Esophagus muscularis mucosa (tissue), 4 donors: ENCODE data around the gene ARHGAP6. TPM values are rescaled to one million over a fixed set of nuclear protein-coding genes. Genes with fewer than 3 reads are reported as not detected.
"Not testable (repeated sequence)": the region's sequence is repeated elsewhere in the genome, so short reads cannot be mapped to it uniquely, and the experiment has no call there.

Source experiments
- DNase-seq: peaks from one replicate; pipeline ENCODE4 v3.0.0-alpha.2; 2017; ENCODE audit errors: extremely low spot score
- H3K27ac ChIP-seq, 4 donors: fragments of 200-600 bp; sonication (generic); replicated peaks in 1 of 4; 1 replicate in 3 of 4; 2 replicates in 1 of 4; pipeline ENCODE4 v1.5.1; 2016 to 2019; ENCODE audit warnings: mild to moderate bottlenecking in 1 of 4
- H3K27me3 ChIP-seq, 4 donors: fragments of 200-600 bp; sonication (generic); one replicate each; pipeline versions ENCODE4 v1.5.1 to v1.6.0; 2016 to 2019
- H3K36me3 ChIP-seq, 4 donors: fragments of 200-600 bp; sonication (generic); one replicate each; pipeline ENCODE4 v1.5.1; 2016 to 2019
- H3K4me1 ChIP-seq, 4 donors: fragments of 200-600 bp; sonication (generic); one replicate each; pipeline ENCODE4 v1.5.1; 2016 to 2019
- H3K4me3 ChIP-seq, 4 donors: fragments of 200-600 bp; sonication (generic); 1 replicate in 2 of 4; 2 replicates in 2 of 4; pipeline ENCODE4 v1.5.1; 2016 to 2019; ENCODE audit warnings: mild to moderate bottlenecking in 4 of 4, moderate library complexity in 1 of 4
- H3K9me3 ChIP-seq, 4 donors: fragments of 200-600 bp; sonication (generic); 1 replicate in 3 of 4; 2 replicates in 1 of 4; pipeline ENCODE4 v1.5.1; 2016 to 2019
- EP300 ChIP-seq: sonication (generic); formaldehyde crosslinking; IDR thresholded peaks from one replicate; pipeline ENCODE4 v1.6.1; 2017; ENCODE audit warnings: antibody characterized with exemption
- POLR2A ChIP-seq: fragments of 450-650 bp; IDR thresholded peaks from one replicate; pipeline ENCODE4 v1.6.1; 2017; ENCODE audit warnings: antibody characterized with exemption, moderate library complexity, mild to moderate bottlenecking, low read depth
- POLR2AphosphoS5 ChIP-seq, 2 donors: sonication (generic); formaldehyde crosslinking; IDR thresholded peaks; one replicate each; pipeline ENCODE4 v1.6.1; 2017; ENCODE audit warnings: antibody characterized with exemption in 2 of 2
- WGBS: methylation state at CpG from one replicate; pipeline ENCODE4 v1.1.5; 2018; 5-methylcytosine and 5-hydroxymethylcytosine counted together
- intact Hi-C: fragments of 100-400 bp; cut with DNase I; formaldehyde crosslinking; loops from one replicate; pipeline ENCODE4 v1.15.1; 2023
- total RNA-seq, 4 donors: library from RNA; depleted of rRNA; stranded (reverse); fragments of >200 nt; gene quantifications; one replicate each; pipeline versions ENCODE4 v1.1.0 to v1.2.1, GENCODE V29; 2016
- TF ChIP-seq, protein P1 (sequence below), 3 experiments: fragments of 200-600 bp in 2 of 3; fragments of 450-650 bp in 1 of 3; sonication (generic) in 2 of 3; IDR thresholded peaks; one replicate each; pipeline ENCODE4 v1.5.1; 2017 to 2019; ENCODE audit warnings: antibody characterized with exemption in 3 of 3, mild to moderate bottlenecking in 2 of 3, moderate library complexity in 1 of 3

Gene ARHGAP6
- total RNA-seq, 4 donors from 2014 or later = 25.2 to 44.8 (median 30.6) TPM

DNA sequence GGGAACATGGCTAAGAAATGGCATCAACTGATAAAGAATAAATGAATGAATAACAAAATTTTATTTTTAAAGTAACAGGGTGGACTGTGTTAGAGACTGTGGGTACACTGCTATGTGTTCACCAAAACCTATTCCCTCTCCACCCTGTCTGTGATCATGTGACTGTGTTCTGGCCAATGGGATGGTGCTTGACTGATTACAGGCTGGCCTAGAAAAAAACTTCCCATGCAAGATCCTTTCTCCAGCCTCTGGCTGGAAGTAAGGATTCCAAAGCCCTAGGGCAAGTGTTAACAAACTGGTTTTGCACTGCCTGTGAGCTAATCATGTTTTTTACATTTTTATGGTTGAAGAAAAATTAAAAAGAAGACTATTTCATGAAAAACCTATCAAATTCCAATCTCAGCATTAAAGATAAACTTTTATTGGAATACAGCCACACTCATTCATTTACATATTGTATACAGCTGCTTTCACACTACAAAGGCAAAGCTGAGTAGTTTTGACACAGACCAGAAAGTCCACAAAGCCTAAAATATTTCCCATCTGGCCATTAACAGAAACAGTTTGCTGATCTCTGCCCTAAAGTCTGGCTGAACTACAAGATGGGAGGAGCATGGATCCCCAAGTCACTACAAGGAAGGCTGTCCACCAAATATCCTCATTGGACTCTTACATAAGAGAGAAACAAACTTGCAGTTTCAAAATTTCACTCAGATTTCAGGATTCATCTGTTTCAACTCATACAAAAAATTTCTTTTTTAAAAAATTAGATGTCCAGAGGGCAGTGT is 133.2 kb downstream of the ARHGAP6 start:
- Histone ChIP-seq H3K27ac (peak overlapping the region in 1 of 4 donors; percentile 10), H3K27me3 (no peaks in the 10 kb centered on the region), H3K4me1 (peaks cover 0 to 13% (median 7%) of the 10 kb centered on the region in 4 donors), H3K4me3 (no peak overlapping the region), H3K36me3 (no peaks in the 10 kb centered on the region), H3K9me3 (no peaks in the 10 kb centered on the region)
- no peak for TF ChIP-seq EP300
- intact Hi-C loops = loop anchor here (2.0 kb wide), 2 partner anchors 192 to 238 kb away; no protein-coding TSS in a partner anchor
- no peak for DNase-seq

DNA sequence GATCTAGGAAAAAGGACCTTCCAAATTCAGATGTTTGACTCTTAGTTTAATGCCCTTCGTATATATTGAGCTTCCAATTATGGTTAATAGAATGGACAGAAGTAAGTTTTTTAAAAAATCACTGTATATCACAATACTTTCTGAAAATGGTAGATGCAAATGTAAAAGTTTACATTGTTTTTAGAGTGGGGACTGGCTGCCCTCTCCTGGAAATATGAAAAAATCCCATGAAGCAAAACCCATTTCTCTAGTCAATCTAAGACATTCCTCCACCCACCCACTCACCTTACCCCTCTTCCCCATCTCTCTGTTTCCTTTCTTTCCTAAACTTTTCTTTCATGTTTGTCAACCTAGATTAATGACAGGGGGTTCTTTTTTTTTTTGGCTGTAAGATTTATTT is 134.5 kb downstream of the ARHGAP6 start:
- Histone ChIP-seq H3K4me1 (peaks cover 0 to 6% (median 5%) of the 10 kb centered on the region in 4 donors), H3K27ac (no peak overlapping the region), H3K27me3 (no peaks in the 10 kb centered on the region), H3K9me3 (no peaks in the 10 kb centered on the region), H3K4me3 (no peak overlapping the region), H3K36me3 (no peaks in the 10 kb centered on the region)
- TF ChIP-seq, protein P1, sequence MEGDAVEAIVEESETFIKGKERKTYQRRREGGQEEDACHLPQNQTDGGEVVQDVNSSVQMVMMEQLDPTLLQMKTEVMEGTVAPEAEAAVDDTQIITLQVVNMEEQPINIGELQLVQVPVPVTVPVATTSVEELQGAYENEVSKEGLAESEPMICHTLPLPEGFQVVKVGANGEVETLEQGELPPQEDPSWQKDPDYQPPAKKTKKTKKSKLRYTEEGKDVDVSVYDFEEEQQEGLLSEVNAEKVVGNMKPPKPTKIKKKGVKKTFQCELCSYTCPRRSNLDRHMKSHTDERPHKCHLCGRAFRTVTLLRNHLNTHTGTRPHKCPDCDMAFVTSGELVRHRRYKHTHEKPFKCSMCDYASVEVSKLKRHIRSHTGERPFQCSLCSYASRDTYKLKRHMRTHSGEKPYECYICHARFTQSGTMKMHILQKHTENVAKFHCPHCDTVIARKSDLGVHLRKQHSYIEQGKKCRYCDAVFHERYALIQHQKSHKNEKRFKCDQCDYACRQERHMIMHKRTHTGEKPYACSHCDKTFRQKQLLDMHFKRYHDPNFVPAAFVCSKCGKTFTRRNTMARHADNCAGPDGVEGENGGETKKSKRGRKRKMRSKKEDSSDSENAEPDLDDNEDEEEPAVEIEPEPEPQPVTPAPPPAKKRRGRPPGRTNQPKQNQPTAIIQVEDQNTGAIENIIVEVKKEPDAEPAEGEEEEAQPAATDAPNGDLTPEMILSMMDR (IDR thresholded peaks at IDR 0.05) = peak; percentile 32 to 49 (median 37)
- no peak for TF ChIP-seq POLR2AphosphoS5 (IDR thresholded peaks at IDR 0.05)
- DNase-seq = no peak
- intact Hi-C loops = loop anchor here (2.0 kb wide), 2 partner anchors 150 to 384 kb away; no protein-coding TSS in a partner anchor
- 57% methylated on average over 1 of the region's 1 CpG for WGBS

DNA sequence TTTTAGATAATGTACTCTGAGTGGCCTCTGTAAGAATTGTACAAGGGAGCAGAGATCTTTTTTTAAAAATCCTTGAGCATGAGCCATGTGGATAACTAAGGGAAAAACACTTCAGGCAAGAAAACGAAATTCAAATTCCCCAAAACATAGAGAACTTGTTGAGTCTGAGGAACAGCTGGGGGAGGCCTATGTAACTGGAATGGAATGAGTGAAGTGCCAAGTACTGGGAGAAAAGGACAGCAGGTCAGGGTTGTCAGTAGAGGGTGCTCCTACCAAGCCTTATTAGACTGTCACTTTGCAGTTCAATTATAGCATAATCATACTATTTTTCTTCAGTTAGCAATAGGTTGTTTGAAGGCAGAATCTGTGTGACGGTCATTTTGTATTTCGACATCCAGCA is 135.1 kb downstream of the ARHGAP6 start:
- DNase-seq = no peak
- Histone ChIP-seq H3K4me3 (no peak overlapping the region), H3K4me1 (peaks cover 0 to 6% (median 5%) of the 10 kb centered on the region in 4 donors), H3K36me3 (no peaks in the 10 kb centered on the region), H3K27ac (no peak overlapping the region), H3K27me3 (no peaks in the 10 kb centered on the region), H3K9me3 (no peaks in the 10 kb centered on the region)
- intact Hi-C loops = loop anchor here (2.0 kb wide), 2 partner anchors 150 to 384 kb away; no protein-coding TSS in a partner anchor
- WGBS = 58% methylated on average over 3 of the region's 3 CpGs
- TF ChIP-seq POLR2AphosphoS5 (IDR thresholded peaks at IDR 0.05) (no peak), EP300 (no peak)

DNA sequence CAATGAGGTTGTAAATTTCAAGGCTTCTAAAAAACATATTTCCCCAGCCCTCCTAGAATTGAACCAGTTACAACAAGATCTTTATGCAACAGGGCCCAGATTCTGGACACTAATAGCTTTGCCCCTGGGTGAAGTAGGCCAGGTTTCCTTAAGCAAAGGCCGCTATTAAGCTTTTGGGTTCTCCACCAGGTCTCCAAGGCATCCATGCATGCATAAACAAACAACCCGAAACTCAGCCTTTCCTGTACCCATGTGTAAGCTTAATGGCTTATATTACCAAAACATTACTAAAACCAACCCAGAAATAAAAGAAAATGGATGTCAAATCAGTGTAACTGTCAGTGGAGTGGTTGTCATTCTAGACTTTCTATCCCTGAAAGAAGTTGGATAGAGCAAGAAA is 137.1 kb downstream of the ARHGAP6 start:
- no peak overlapping the region for H3K4me3 ChIP-seq
- H3K27me3 ChIP-seq = no peaks in the 10 kb centered on the region
- H3K9me3 ChIP-seq = no peaks in the 10 kb centered on the region
- H3K36me3 ChIP-seq = no peaks in the 10 kb centered on the region
- DNase-seq = no peak
- H3K4me1 ChIP-seq = peaks cover 0 to 6% (median 5%) of the 10 kb centered on the region in 4 donors
- WGBS = 52% methylated on average over 2 of the region's 2 CpGs
- H3K27ac ChIP-seq = no peak overlapping the region
- intact Hi-C loops = no loop called here
- TF ChIP-seq POLR2A = no peak
- TF ChIP-seq EP300 = no peak
- no peak for TF ChIP-seq POLR2AphosphoS5 (IDR thresholded peaks at IDR 0.05)
- TF ChIP-seq, protein P1 (IDR thresholded peaks at IDR 0.05) = no peak

DNA sequence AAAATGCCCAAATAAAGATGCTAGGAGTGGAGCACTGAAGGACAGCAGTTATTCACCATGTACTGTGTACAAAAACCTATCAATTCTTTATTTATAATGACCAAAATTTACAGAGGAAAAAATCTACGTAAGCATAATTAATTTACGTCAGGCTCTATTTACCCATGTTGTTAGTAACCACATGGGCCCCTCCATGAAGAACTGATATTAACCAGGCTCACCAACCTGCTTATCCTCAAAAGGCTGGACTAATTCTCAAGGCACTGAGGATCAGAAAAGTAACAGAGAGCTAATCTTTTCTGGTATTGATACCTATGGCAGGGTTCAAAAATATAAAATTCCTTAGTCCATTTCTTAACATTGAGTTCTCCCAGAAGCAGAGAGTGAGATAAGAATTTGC is 140.0 kb downstream of the ARHGAP6 start:
- H3K4me1 ChIP-seq = no peaks in the 10 kb centered on the region
- WGBS = 73% methylated on average over 2 of the region's 2 CpGs
- no peak for DNase-seq
- intact Hi-C loops = no loop called here
- H3K27ac ChIP-seq = no peak overlapping the region
- H3K27me3 ChIP-seq = no peaks in the 10 kb centered on the region
- H3K36me3 ChIP-seq = no peaks in the 10 kb centered on the region
- TF ChIP-seq, protein P1 (IDR thresholded peaks at IDR 0.05) = no peak
- TF ChIP-seq POLR2AphosphoS5 (IDR thresholded peaks at IDR 0.05) (no peak), EP300 (no peak), POLR2A (no peak)
- no peaks in the 10 kb centered on the region for H3K9me3 ChIP-seq
- no peak overlapping the region for H3K4me3 ChIP-seq

DNA sequence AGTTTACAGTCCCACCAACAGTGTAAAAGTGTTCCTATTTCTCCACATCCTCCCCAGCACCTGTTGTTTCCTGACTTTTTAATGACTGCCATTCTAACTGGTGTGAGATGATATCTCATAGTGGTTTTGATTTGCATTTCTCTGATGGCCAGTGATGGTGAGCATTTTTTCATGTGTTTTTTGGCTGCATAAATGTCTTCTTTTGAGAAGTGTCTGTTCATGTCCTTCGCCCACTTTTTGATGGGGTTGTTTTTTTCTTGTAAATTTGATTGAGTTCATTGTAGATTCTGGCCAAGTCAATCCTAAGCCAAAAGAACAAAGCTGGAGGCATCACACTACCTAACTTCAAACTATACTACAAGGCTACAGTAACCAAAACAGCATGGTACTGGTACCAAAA is 146.5 kb downstream of the ARHGAP6 start:
- WGBS = 89% methylated on average over 1 of the region's 1 CpG
- intact Hi-C loops, DNase-seq, H3K27me3 ChIP-seq, H3K9me3 ChIP-seq, H3K36me3 ChIP-seq, H3K4me1 ChIP-seq, H3K4me3 ChIP-seq, H3K27ac ChIP-seq: not testable (repeated sequence)
